Neural progenitor cell (in vitro differentiated cells): ENCODE measurements around the gene PPIC. TPM values are rescaled to one million over a fixed set of nuclear protein-coding genes. Genes with fewer than 3 reads are reported as not detected.

ENCODE experiments used
- DNase-seq: peaks from one replicate; pipeline ENCODE4 v3.0.0-alpha.2; 2016; ENCODE audit warnings: low spot score
- H2AFZ ChIP-seq: fragments of 200-600 bp; sonication (generic); replicated peaks from 2 replicates; pipeline ENCODE4 v1.6.1; 2016; ENCODE audit warnings: antibody characterized with exemption
- H3F3A ChIP-seq: fragments of 200-600 bp; sonication (generic); 2 replicates; pipeline ENCODE4 v1.6.1; 2016; ENCODE audit warnings: antibody characterized with exemption, low read depth
- H3K27ac ChIP-seq: fragments of 200-600 bp; sonication (generic); 2 replicates; pipeline ENCODE4 v1.5.1; 2016; ENCODE audit warnings: mild to moderate bottlenecking
- H3K27me3 ChIP-seq: fragments of 200-600 bp; sonication (generic); 2 replicates; pipeline ENCODE4 v1.6.1; 2016; ENCODE audit warnings: mild to moderate bottlenecking, moderate library complexity
- H3K36me3 ChIP-seq: fragments of 200-600 bp; sonication (generic); 2 replicates; pipeline ENCODE4 v1.5.1; 2016
- H3K4me1 ChIP-seq: fragments of 200-600 bp; sonication (generic); 2 replicates; pipeline ENCODE4 v1.6.1; 2016; ENCODE audit warnings: mixed run types
- H3K4me2 ChIP-seq: fragments of 200-600 bp; sonication (generic); 2 replicates; pipeline ENCODE4 v1.6.1; 2016
- H3K4me3 ChIP-seq: fragments of 200-600 bp; sonication (generic); 2 replicates; pipeline ENCODE4 v1.5.1; 2016
- H3K79me2 ChIP-seq: fragments of 200-600 bp; sonication (generic); 2 replicates; pipeline ENCODE4 v1.6.1; 2016; ENCODE audit warnings: low read depth
- H3K9ac ChIP-seq: fragments of 200-600 bp; sonication (generic); 2 replicates; pipeline ENCODE4 v1.6.1; 2016
- H3K9me3 ChIP-seq: fragments of 200-600 bp; sonication (generic); 2 replicates; pipeline ENCODE4 v1.5.1; 2016; ENCODE audit warnings: low read depth
- H4K20me1 ChIP-seq: fragments of 200-600 bp; sonication (generic); 2 replicates; pipeline ENCODE4 v1.6.1; 2016; ENCODE audit warnings: low read depth
- H3K27ac Mint-ChIP-seq: 3 replicates; pipeline ENCODE4 v1.8.0; 2021; ENCODE audit warnings: mixed read lengths
- H3K27me3 Mint-ChIP-seq: 2 replicates; pipeline ENCODE4 v1.8.0; 2022; ENCODE audit warnings: low read depth, mild to moderate bottlenecking, inconsistent platforms, moderate library complexity, mixed read lengths; ENCODE audit not compliant: insufficient read depth
- H3K36me3 Mint-ChIP-seq: 3 replicates; pipeline ENCODE4 v1.8.0; 2021; ENCODE audit warnings: mixed read lengths
- H3K4me1 Mint-ChIP-seq: 3 replicates; pipeline ENCODE4 v1.8.0; 2021; ENCODE audit warnings: mixed read lengths
- H3K4me3 Mint-ChIP-seq: 3 replicates; pipeline ENCODE4 v1.8.0; 2021; ENCODE audit warnings: mild to moderate bottlenecking, moderate library complexity, mixed read lengths
- H3K9me3 Mint-ChIP-seq: 3 replicates; pipeline ENCODE4 v1.8.0; 2020; ENCODE audit warnings: mixed read lengths
- CTCF ChIP-seq: fragments of 200-600 bp; sonication (generic); IDR thresholded peaks from 2 replicates; pipeline ENCODE4 v1.5.1; 2017; ENCODE audit warnings: antibody characterized with exemption, mild to moderate bottlenecking
- EZH2 ChIP-seq: fragments of 200-600 bp; sonication (generic); IDR thresholded peaks from 2 replicates; pipeline ENCODE4 v1.6.1; 2017; ENCODE audit warnings: antibody characterized with exemption, mild to moderate bottlenecking, moderate library complexity
- EZH2phosphoT487 ChIP-seq: fragments of 200-600 bp; sonication (generic); IDR thresholded peaks from 2 replicates; pipeline ENCODE4 v1.6.1; 2017; ENCODE audit warnings: antibody characterized with exemption
- total RNA-seq: library from RNA; depleted of rRNA; stranded (reverse); fragments of >200 nt; gene quantifications from 2 replicates; pipeline ENCODE4 v1.2.3, GENCODE V29; 2015; ENCODE audit warnings: low replicate concordance

PPIC gene
- total RNA-seq, 1 donor from 2014 or later, result not detected

- H3K9ac ChIP-seq, result no peak overlapping the region
These were observed 1.1 kb downstream of the PPIC start for GRCh38 chr5:123035360-123035917.

GRCh38 chr5:123033157-123033671, 3.3 kb downstream of the PPIC start:
- Histone ChIP-seq H3K27ac (no peak overlapping the region), H3K27me3 (peaks cover 55% of the 10 kb centered on the region), H3K4me1 (peaks cover 6% of the 10 kb centered on the region), H3F3A (peaks cover 3% of the 10 kb centered on the region), H3K9me3 (no peaks in the 10 kb centered on the region), H3K4me3 (no peak overlapping the region), H3K9ac (no peak overlapping the region), H3K79me2 (no peaks in the 10 kb centered on the region), H3K4me2 (no peak overlapping the region), H4K20me1 (peaks cover 15% of the 10 kb centered on the region), H3K36me3 (no peaks in the 10 kb centered on the region), H2AFZ (no peak overlapping the region)
- no peak for DNase-seq
- no peak for TF ChIP-seq EZH2phosphoT487
- TF ChIP-seq EZH2, result no peak
- TF ChIP-seq CTCF, result no peak
- Mint-ChIP-seq H3K4me3 (no peak overlapping the region), H3K36me3 (peaks cover 1% of the 10 kb centered on the region), H3K27me3 (peaks cover 33% of the 10 kb centered on the region), H3K9me3 (no peaks in the 10 kb centered on the region), H3K4me1 (peaks cover 6% of the 10 kb centered on the region), H3K27ac (no peak overlapping the region)

More at GRCh38 chr5:123035360-123035917, 1.1 kb downstream of the PPIC start:
- H3K9me3 Mint-ChIP-seq, result no peaks in the 10 kb centered on the region
- TF ChIP-seq EZH2phosphoT487 (no peak), EZH2 (peak; percentile 41)
- H3K9me3 ChIP-seq, result no peaks in the 10 kb centered on the region
- H3K36me3 Mint-ChIP-seq, result no peaks in the 10 kb centered on the region
- H3K27ac ChIP-seq, result no peak overlapping the region
- peaks cover 6% of the 10 kb centered on the region for H3K4me1 Mint-ChIP-seq
- peaks cover 3% of the 10 kb centered on the region for H3F3A ChIP-seq
- peak overlapping the region; percentile 9 for H3K27ac Mint-ChIP-seq
- peak overlapping the region; percentile 89 for H3K4me3 Mint-ChIP-seq
- H3K79me2 ChIP-seq, result no peaks in the 10 kb centered on the region
- peaks cover 77% of the 10 kb centered on the region for H3K27me3 ChIP-seq
- H3K4me1 ChIP-seq, result peaks cover 6% of the 10 kb centered on the region
- peak overlapping the region; percentile 62 for H3K4me3 ChIP-seq
- DNase-seq, result peak; percentile 69
- H3K36me3 ChIP-seq, result no peaks in the 10 kb centered on the region
- H3K27me3 Mint-ChIP-seq, result peaks cover 38% of the 10 kb centered on the region
- peak overlapping the region; percentile 62 for H2AFZ ChIP-seq
- peak overlapping the region; percentile 81 for H3K4me2 ChIP-seq
- peaks cover 15% of the 10 kb centered on the region for H4K20me1 ChIP-seq

GRCh38 chr5:123028222-123028621, 8.3 kb downstream of the PPIC start:
- Histone ChIP-seq H3K27ac (no peak overlapping the region), H3K9me3 (no peaks in the 10 kb centered on the region), H2AFZ (no peak overlapping the region), H3K36me3 (no peaks in the 10 kb centered on the region), H3K27me3 (peaks cover 5% of the 10 kb centered on the region), H3F3A (no peaks in the 10 kb centered on the region), H3K4me2 (no peak overlapping the region), H3K9ac (no peak overlapping the region), H3K79me2 (no peaks in the 10 kb centered on the region), H4K20me1 (no peaks in the 10 kb centered on the region), H3K4me3 (no peak overlapping the region), H3K4me1 (no peaks in the 10 kb centered on the region)
- no peaks in the 10 kb centered on the region for H3K9me3 Mint-ChIP-seq
- no peak overlapping the region for H3K27ac Mint-ChIP-seq
- TF ChIP-seq EZH2phosphoT487, result no peak
- TF ChIP-seq EZH2, result no peak
- no peak for TF ChIP-seq CTCF
- DNase-seq, result no peak
- peaks cover 2% of the 10 kb centered on the region for H3K36me3 Mint-ChIP-seq
- no peaks in the 10 kb centered on the region for H3K4me1 Mint-ChIP-seq
- no peak overlapping the region for H3K4me3 Mint-ChIP-seq
- peaks cover 2% of the 10 kb centered on the region for H3K27me3 Mint-ChIP-seq

- Histone ChIP-seq H3K27ac (no peak overlapping the region), H3K9ac (no peak overlapping the region), H3K27me3 (no peaks in the 10 kb centered on the region), H3K9me3 (no peaks in the 10 kb centered on the region), H3K4me3 (no peak overlapping the region), H3K4me2 (no peak overlapping the region), H4K20me1 (no peaks in the 10 kb centered on the region), H3K36me3 (no peaks in the 10 kb centered on the region), H3K79me2 (no peaks in the 10 kb centered on the region), H3K4me1 (no peaks in the 10 kb centered on the region), H3F3A (no peaks in the 10 kb centered on the region), H2AFZ (no peak overlapping the region)
- Mint-ChIP-seq H3K4me3 (no peak overlapping the region), H3K4me1 (no peaks in the 10 kb centered on the region), H3K27me3 (no peaks in the 10 kb centered on the region), H3K9me3 (peaks cover 2% of the 10 kb centered on the region), H3K27ac (no peak overlapping the region), H3K36me3 (peaks cover 2% of the 10 kb centered on the region)
- TF ChIP-seq CTCF (no peak), EZH2 (no peak), EZH2phosphoT487 (no peak)
- no peak for DNase-seq
These were observed 21.8 kb downstream of the PPIC start for GRCh38 chr5:123014689-123015088.
